Myocyte (in vitro differentiated cells): Measurements from ENCODE around the gene MUC4. TPM values are rescaled to one million over a fixed set of nuclear protein-coding genes. Genes with fewer than 3 reads are reported as not detected.
A peak's percentile ranks its signal among the peaks of the same experiment; 100 is the strongest.
"Not testable (repeated sequence)": the region's sequence is repeated elsewhere in the genome, so short reads cannot be mapped to it uniquely, and the experiment has no call there.

ENCODE experiments used
- DNase-seq: peaks from one replicate; pipeline ENCODE4 v3.0.0-alpha.2; 2012; ENCODE audit warnings: low read depth
- total RNA-seq: library from RNA; depleted of rRNA; stranded (reverse); fragments of >200 nt; gene quantifications from 2 replicates; pipeline ENCODE4 v1.2.3, GENCODE V29; 2014

The MUC4 gene
- total RNA-seq, 1 donor from 2014 or later, result not detected

GRCh38 chr3:195744437-195744836, 67.3 kb downstream of the MUC4 start:
- no peak for DNase-seq

GRCh38 chr3:195739561-195740111, 72.1 kb downstream of the MUC4 start:
- DNase-seq, result no peak

GRCh38 chr3:195738274-195739044, 73.3 kb downstream of the MUC4 start:
- DNase-seq, result no peak

- not testable (repeated sequence) for DNase-seq
These were observed 73.9 kb downstream of the MUC4 start for GRCh38 chr3:195737782-195738181.

- DNase-seq, result no peak
These were observed 74.8 kb downstream of the MUC4 start for GRCh38 chr3:195736866-195737490.

GRCh38 chr3:195735036-195735695, 76.6 kb downstream of the MUC4 start:
- no peak for DNase-seq

GRCh38 chr3:195732940-195733339, 78.8 kb downstream of the MUC4 start:
- DNase-seq, result peak; percentile 24

GRCh38 chr3:195731356-195731905, 80.3 kb downstream of the MUC4 start:
- no peak for DNase-seq

- DNase-seq, result no peak
These were observed 82.1 kb downstream of the MUC4 start for GRCh38 chr3:195729476-195730251.

GRCh38 chr3:195728789-195729188, 82.9 kb downstream of the MUC4 start:
- not testable (repeated sequence) for DNase-seq

GRCh38 chr3:195727606-195728195, 84.0 kb downstream of the MUC4 start:
- DNase-seq, result no peak

- DNase-seq, result not testable (repeated sequence)
These were observed 85.6 kb downstream of the MUC4 start for GRCh38 chr3:195725916-195726740.

GRCh38 chr3:195724363-195724762, 87.4 kb downstream of the MUC4 start:
- DNase-seq, result not testable (repeated sequence)

- not testable (repeated sequence) for DNase-seq
These were observed 88.8 kb downstream of the MUC4 start for GRCh38 chr3:195722996-195723345.

GRCh38 chr3:195722139-195722995, 89.4 kb downstream of the MUC4 start:
- DNase-seq, result not testable (repeated sequence)

- DNase-seq, result not testable (repeated sequence)
These were observed 90.8 kb downstream of the MUC4 start, which contains the start of gene MUC20 for GRCh38 chr3:195720831-195721506. TSS of gene MUC20 (plus strand) at chr3:195720978. CDS start at chr3:195721008, 30 bp downstream.

GRCh38 chr3:195719514-195720254, 92.0 kb downstream of the MUC4 start:
- not testable (repeated sequence) for DNase-seq
